IgD-negative memory B cell (primary cell): Measurements from ENCODE around the gene CYLD. TPM values are rescaled to one million over a fixed set of nuclear protein-coding genes. Genes with fewer than 3 reads are reported as not detected.

Experiments used
- H3K27ac Mint-ChIP-seq, 3 donors: one replicate each; pipeline ENCODE4 v1.8.0; 2020 to 2022; ENCODE audit warnings: mild to moderate bottlenecking in 3 of 3, mixed read lengths in 3 of 3, moderate library complexity in 1 of 3
- H3K27me3 Mint-ChIP-seq: one replicate; pipeline ENCODE4 v1.8.0; 2021; ENCODE audit warnings: mixed read lengths
- H3K36me3 Mint-ChIP-seq: one replicate; pipeline ENCODE4 v1.8.0; 2020; ENCODE audit warnings: mild to moderate bottlenecking, mixed read lengths
- H3K4me1 Mint-ChIP-seq, 3 donors: one replicate each; pipeline ENCODE4 v1.8.0; 2020 to 2022; ENCODE audit warnings: mixed read lengths in 3 of 3, mild to moderate bottlenecking in 1 of 3
- H3K4me3 Mint-ChIP-seq, 4 donors: one replicate each; pipeline ENCODE4 v1.8.0; 2020 to 2022; ENCODE audit warnings: mild to moderate bottlenecking in 4 of 4, mixed read lengths in 4 of 4, moderate library complexity in 3 of 4
- H3K9me3 Mint-ChIP-seq, 3 donors: one replicate each; pipeline ENCODE4 v1.8.0; 2020 to 2021; ENCODE audit warnings: mixed read lengths in 3 of 3, mild to moderate bottlenecking in 1 of 3
- polyA plus RNA-seq: library from polyadenylated mRNA; unstranded; fragments of 300-500 nt; fragmentation: Illumina TruSeq; gene quantifications from one replicate; pipeline ENCODE4 v1.2.3, GENCODE V29; 2021

Gene CYLD
- polyA plus RNA-seq, 1 donor from 2014 or later = 78.2 TPM

- no peaks in the 10 kb centered on the region for H3K4me1 Mint-ChIP-seq
- no peak overlapping the region for H3K4me3 Mint-ChIP-seq
- H3K9me3 Mint-ChIP-seq = peaks cover 0 to 2% (median 0%) of the 10 kb centered on the region in 3 donors
- peaks cover 8% of the 10 kb centered on the region for H3K27me3 Mint-ChIP-seq
- H3K27ac Mint-ChIP-seq = no peak overlapping the region
- no peaks in the 10 kb centered on the region for H3K36me3 Mint-ChIP-seq
Observed at GRCh38 chr16:50820225-50820624, 78.3 kb downstream of the CYLD start.

- Mint-ChIP-seq H3K4me3 (no peak overlapping the region), H3K4me1 (no peaks in the 10 kb centered on the region), H3K36me3 (no peaks in the 10 kb centered on the region), H3K9me3 (peaks cover 0 to 6% (median 0%) of the 10 kb centered on the region in 3 donors), H3K27me3 (peaks cover 8% of the 10 kb centered on the region), H3K27ac (no peak overlapping the region)
Observed at GRCh38 chr16:50821586-50821985, 79.7 kb downstream of the CYLD start.

- Mint-ChIP-seq H3K4me1 (no peaks in the 10 kb centered on the region), H3K4me3 (no peak overlapping the region), H3K36me3 (no peaks in the 10 kb centered on the region), H3K27ac (peak overlapping the region in 1 of 3 donors; percentile 48), H3K9me3 (peaks cover 0 to 6% (median 0%) of the 10 kb centered on the region in 3 donors), H3K27me3 (peaks cover 8% of the 10 kb centered on the region)
Observed at GRCh38 chr16:50822671-50823070, 80.8 kb downstream of the CYLD start.

- Mint-ChIP-seq H3K4me1 (no peaks in the 10 kb centered on the region), H3K9me3 (peaks cover 0 to 15% (median 3%) of the 10 kb centered on the region in 3 donors), H3K4me3 (no peak overlapping the region), H3K36me3 (no peaks in the 10 kb centered on the region), H3K27me3 (peaks cover 10% of the 10 kb centered on the region), H3K27ac (no peak overlapping the region)
Observed at GRCh38 chr16:50826797-50827316, 85.0 kb downstream of the CYLD start.

- peaks cover 10% of the 10 kb centered on the region for H3K27me3 Mint-ChIP-seq
- no peaks in the 10 kb centered on the region for H3K4me1 Mint-ChIP-seq
- H3K4me3 Mint-ChIP-seq = no peak overlapping the region
- no peaks in the 10 kb centered on the region for H3K36me3 Mint-ChIP-seq
- H3K9me3 Mint-ChIP-seq = peaks cover 0 to 15% (median 6%) of the 10 kb centered on the region in 3 donors
- H3K27ac Mint-ChIP-seq = peak overlapping the region in 1 of 3 donors; percentile 74
Observed at GRCh38 chr16:50828164-50828702, 86.3 kb downstream of the CYLD start.

- H3K9me3 Mint-ChIP-seq = peaks cover 0 to 8% (median 8%) of the 10 kb centered on the region in 3 donors
- no peaks in the 10 kb centered on the region for H3K4me1 Mint-ChIP-seq
- H3K27me3 Mint-ChIP-seq = peaks cover 10% of the 10 kb centered on the region
- no peak overlapping the region for H3K27ac Mint-ChIP-seq
- no peaks in the 10 kb centered on the region for H3K36me3 Mint-ChIP-seq
- no peak overlapping the region for H3K4me3 Mint-ChIP-seq
Observed at GRCh38 chr16:50830698-50831097, 88.8 kb downstream of the CYLD start.

- Mint-ChIP-seq H3K4me3 (no peak overlapping the region), H3K27ac (no peak overlapping the region), H3K36me3 (no peaks in the 10 kb centered on the region), H3K9me3 (peaks cover 0 to 8% (median 8%) of the 10 kb centered on the region in 3 donors), H3K27me3 (peaks cover 10% of the 10 kb centered on the region), H3K4me1 (no peaks in the 10 kb centered on the region)
Observed at GRCh38 chr16:50831751-50832150, 89.9 kb downstream of the CYLD start.

GRCh38 chr16:50833929-50834328 is 92.0 kb downstream of the CYLD start:
- Mint-ChIP-seq H3K9me3 (peaks cover 0 to 8% (median 5%) of the 10 kb centered on the region in 3 donors), H3K4me3 (no peak overlapping the region), H3K27ac (no peak overlapping the region), H3K4me1 (no peaks in the 10 kb centered on the region), H3K36me3 (no peaks in the 10 kb centered on the region), H3K27me3 (peaks cover 6% of the 10 kb centered on the region)

GRCh38 chr16:50834701-50835100 is 92.8 kb downstream of the CYLD start:
- H3K36me3 Mint-ChIP-seq = no peaks in the 10 kb centered on the region
- peaks cover 11% of the 10 kb centered on the region for H3K27me3 Mint-ChIP-seq
- no peaks in the 10 kb centered on the region for H3K4me1 Mint-ChIP-seq
- H3K27ac Mint-ChIP-seq = no peak overlapping the region
- H3K9me3 Mint-ChIP-seq = peaks cover 0 to 5% (median 4%) of the 10 kb centered on the region in 3 donors
- no peak overlapping the region for H3K4me3 Mint-ChIP-seq

- Mint-ChIP-seq H3K4me3 (no peak overlapping the region), H3K4me1 (peaks cover 0 to 2% (median 0%) of the 10 kb centered on the region in 3 donors), H3K27ac (peak overlapping the region in 1 of 3 donors; percentile 24), H3K9me3 (peaks cover 0 to 5% (median 2%) of the 10 kb centered on the region in 3 donors), H3K27me3 (peaks cover 19% of the 10 kb centered on the region), H3K36me3 (no peaks in the 10 kb centered on the region)
Observed at GRCh38 chr16:50835358-50836060, 93.6 kb downstream of the CYLD start.

GRCh38 chr16:50836121-50836621 is 94.3 kb downstream of the CYLD start:
- no peak overlapping the region for H3K4me3 Mint-ChIP-seq
- H3K4me1 Mint-ChIP-seq = peaks cover 0 to 2% (median 0%) of the 10 kb centered on the region in 3 donors
- H3K27me3 Mint-ChIP-seq = peaks cover 23% of the 10 kb centered on the region
- no peak overlapping the region for H3K27ac Mint-ChIP-seq
- H3K36me3 Mint-ChIP-seq = no peaks in the 10 kb centered on the region
- H3K9me3 Mint-ChIP-seq = peaks cover 0 to 5% (median 2%) of the 10 kb centered on the region in 3 donors

- Mint-ChIP-seq H3K9me3 (peaks cover 0 to 5% (median 2%) of the 10 kb centered on the region in 3 donors), H3K27ac (no peak overlapping the region), H3K4me3 (no peak overlapping the region), H3K4me1 (peaks cover 0 to 6% (median under 1%) of the 10 kb centered on the region in 3 donors), H3K27me3 (peaks cover 30% of the 10 kb centered on the region), H3K36me3 (no peaks in the 10 kb centered on the region)
Observed at GRCh38 chr16:50837324-50837723, 95.4 kb downstream of the CYLD start.

- Mint-ChIP-seq H3K4me1 (peaks cover 0 to 8% (median 3%) of the 10 kb centered on the region in 3 donors), H3K27me3 (peaks cover 35% of the 10 kb centered on the region), H3K9me3 (peaks cover 0 to 3% (median 2%) of the 10 kb centered on the region in 3 donors), H3K27ac (no peak overlapping the region), H3K4me3 (no peak overlapping the region), H3K36me3 (no peaks in the 10 kb centered on the region)
Observed at GRCh38 chr16:50838165-50838564, 96.3 kb downstream of the CYLD start.

- Mint-ChIP-seq H3K27ac (no peak overlapping the region), H3K4me1 (peaks cover 0 to 8% (median 3%) of the 10 kb centered on the region in 3 donors), H3K9me3 (peaks cover 0 to 2% (median 0%) of the 10 kb centered on the region in 3 donors), H3K36me3 (no peaks in the 10 kb centered on the region), H3K4me3 (no peak overlapping the region), H3K27me3 (peaks cover 35% of the 10 kb centered on the region)
Observed at GRCh38 chr16:50838885-50839284, 97.0 kb downstream of the CYLD start.

- Mint-ChIP-seq H3K9me3 (peaks cover 0 to 2% (median 0%) of the 10 kb centered on the region in 3 donors), H3K36me3 (no peaks in the 10 kb centered on the region), H3K4me1 (peaks cover 0 to 8% (median 3%) of the 10 kb centered on the region in 3 donors), H3K27ac (no peak overlapping the region), H3K4me3 (no peak overlapping the region), H3K27me3 (peaks cover 35% of the 10 kb centered on the region)
Observed at GRCh38 chr16:50839356-50839755, 97.5 kb downstream of the CYLD start.
